IMR-90 (cell line): ENCODE results near the gene RBBP8.

Experiments
- CEBPB ChIP-seq: IDR thresholded peaks from 2 replicates; pipeline ENCODE4 v1.6.1; 2012; ENCODE audit warnings: low read depth, low read length, improper control_type of control experiment
- CHD1 ChIP-seq: IDR thresholded peaks from 2 replicates; pipeline ENCODE4 v1.6.1; 2012; ENCODE audit warnings: low read depth, low read length, improper control_type of control experiment
- CTCF ChIP-seq: conservative IDR thresholded peaks from 2 replicates; pipeline ENCODE4 v1.5.1; 2012; ENCODE audit warnings: mild to moderate bottlenecking, low read depth, low read length, improper control_type of control experiment
- ELK1 ChIP-seq: fragments of 150-350 bp; IDR thresholded peaks from 2 replicates; pipeline ENCODE4 v1.6.1; 2016; ENCODE audit warnings: low read depth, mild to moderate bottlenecking, low read length, moderate library complexity, borderline replicate concordance
- MAZ ChIP-seq: IDR thresholded peaks from 2 replicates; pipeline ENCODE4 v1.6.1; 2012; ENCODE audit warnings: low read depth, mild to moderate bottlenecking, low read length, improper control_type of control experiment, moderate library complexity, borderline replicate concordance
- MXI1 ChIP-seq: IDR thresholded peaks from 2 replicates; pipeline ENCODE4 v1.6.1; 2012; ENCODE audit warnings: low read depth, mild to moderate bottlenecking, low read length, moderate library complexity, borderline replicate concordance
- POLR2A ChIP-seq: IDR thresholded peaks from 2 replicates; pipeline ENCODE4 v1.6.1; 2012; ENCODE audit warnings: mild to moderate bottlenecking, low read depth, low read length
- RAD21 ChIP-seq: IDR thresholded peaks from 2 replicates; pipeline ENCODE4 v1.6.1; 2012; ENCODE audit warnings: low read length, improper control_type of control experiment
- RCOR1 ChIP-seq: IDR thresholded peaks from 2 replicates; pipeline ENCODE4 v1.6.1; 2012; ENCODE audit warnings: mild to moderate bottlenecking, low read length, improper control_type of control experiment; ENCODE audit not compliant: insufficient replicate concordance
- RFX5 ChIP-seq: IDR thresholded peaks from 2 replicates; pipeline ENCODE4 v1.8.0; 2012; ENCODE audit warnings: low read depth, mild to moderate bottlenecking, low read length, moderate library complexity
- SMC3 ChIP-seq: fragments of 150-350 bp; IDR thresholded peaks from 2 replicates; pipeline ENCODE4 v1.6.1; 2016; ENCODE audit warnings: low read depth, mild to moderate bottlenecking, antibody characterized with exemption, low read length, moderate library complexity
- USF2 ChIP-seq: fragments of 150-350 bp; IDR thresholded peaks from 2 replicates; pipeline ENCODE4 v1.6.1; 2017; ENCODE audit warnings: mild to moderate bottlenecking, antibody characterized with exemption, low read length, low read depth

- TF ChIP-seq CTCF (no peak), MAZ (no peak), POLR2A (no peak), USF2 (no peak), CHD1 (no peak), CEBPB (no peak), SMC3 (no peak), ELK1 (no peak), RCOR1 (no peak), MXI1 (no peak), RAD21 (no peak), RFX5 (no peak)
These were observed 1.7 kb downstream of the RBBP8 start for GRCh38 chr18:22934789-22935188.
